Trophoblast cell (in vitro differentiated cells and primary cell): ENCODE measurements around the gene TRIM51G. TPM values are rescaled to one million over a fixed set of nuclear protein-coding genes. Genes with fewer than 3 reads are reported as not detected.
"Not testable (repeated sequence)": the region's sequence is repeated elsewhere in the genome, so short reads cannot be mapped to it uniquely, and the experiment has no call there.

Experiments used
- DNase-seq, 2 donors: peaks; one replicate each; pipeline ENCODE4 v3.0.0-alpha.2; 2016
- H2AFZ ChIP-seq: 2 replicates; pipeline ENCODE4 v1.6.1; 2013; ENCODE audit warnings: low read length, moderate library complexity, mild to moderate bottlenecking; ENCODE audit not compliant: insufficient read depth, poor library complexity
- H2AK5ac ChIP-seq: 2 replicates; pipeline ENCODE4 v1.6.1; 2013; ENCODE audit warnings: mild to moderate bottlenecking, low read length
- H2BK120ac ChIP-seq: 2 replicates; pipeline ENCODE4 v1.6.1; 2013; ENCODE audit warnings: low read length, mild to moderate bottlenecking, moderate library complexity; ENCODE audit not compliant: insufficient read depth, poor library complexity
- H2BK12ac ChIP-seq: 2 replicates; pipeline ENCODE4 v1.6.1; 2013; ENCODE audit warnings: mild to moderate bottlenecking, low read length, moderate library complexity
- H2BK5ac ChIP-seq: 2 replicates; pipeline ENCODE4 v1.6.1; 2013; ENCODE audit warnings: low read length, low read depth, moderate library complexity, mild to moderate bottlenecking; ENCODE audit not compliant: poor library complexity
- H3K14ac ChIP-seq: 2 replicates; pipeline ENCODE4 v1.6.1; 2013; ENCODE audit warnings: mild to moderate bottlenecking, low read length
- H3K18ac ChIP-seq: 2 replicates; pipeline ENCODE4 v1.6.1; 2013; ENCODE audit warnings: mild to moderate bottlenecking, low read length
- H3K23ac ChIP-seq: 2 replicates; pipeline ENCODE4 v1.6.1; 2013; ENCODE audit warnings: low read length
- H3K27ac ChIP-seq: 2 replicates; pipeline ENCODE4 v1.5.1; 2013; ENCODE audit warnings: low read depth, mild to moderate bottlenecking, inconsistent platforms, low read length, moderate library complexity
- H3K27me3 ChIP-seq: 2 replicates; pipeline ENCODE4 v1.6.1; 2013; ENCODE audit warnings: inconsistent platforms, mild to moderate bottlenecking, low read length, moderate library complexity; ENCODE audit not compliant: insufficient read depth
- H3K36me3 ChIP-seq, 2 experiments: 1 replicate in 1 of 2; 2 replicates in 1 of 2; pipeline ENCODE4 v1.6.1; 2013; ENCODE audit warnings: low read length in 2 of 2, mild to moderate bottlenecking in 2 of 2, moderate library complexity in 1 of 2; ENCODE audit not compliant: insufficient read depth in 2 of 2, control insufficient read depth in 1 of 2
- H3K4ac ChIP-seq: 2 replicates; pipeline ENCODE4 v1.6.1; 2013; ENCODE audit warnings: low read depth, mild to moderate bottlenecking, low read length, moderate library complexity
- H3K4me1 ChIP-seq, 2 experiments: 1 replicate in 1 of 2; 2 replicates in 1 of 2; pipeline ENCODE4 v1.6.1; 2013; ENCODE audit warnings: low read length in 2 of 2, mild to moderate bottlenecking in 2 of 2, moderate library complexity in 1 of 2; ENCODE audit not compliant: insufficient read depth in 2 of 2, control insufficient read depth in 1 of 2
- H3K4me2 ChIP-seq: 2 replicates; pipeline ENCODE4 v1.6.1; 2013; ENCODE audit warnings: inconsistent platforms, mild to moderate bottlenecking, low read length, moderate library complexity
- H3K4me3 ChIP-seq: 2 replicates; pipeline ENCODE4 v1.5.1; 2013; ENCODE audit warnings: mild to moderate bottlenecking, low read depth, low read length, inconsistent platforms
- H3K79me1 ChIP-seq: one replicate; pipeline ENCODE4 v1.6.1; 2013; ENCODE audit warnings: low read length
- H3K79me2 ChIP-seq: 2 replicates; pipeline ENCODE4 v1.6.1; 2013; ENCODE audit warnings: low read length, mild to moderate bottlenecking; ENCODE audit not compliant: control insufficient read depth, insufficient read depth, poor library complexity
- H3K9ac ChIP-seq: 2 replicates; pipeline ENCODE4 v1.6.1; 2013; ENCODE audit warnings: mild to moderate bottlenecking, low read length
- H3K9me3 ChIP-seq: 2 replicates; pipeline ENCODE4 v1.6.1; 2013; ENCODE audit warnings: low read depth, mild to moderate bottlenecking, control low read depth, inconsistent platforms, low read length; ENCODE audit not compliant: insufficient read depth
- H4K12ac ChIP-seq: 2 replicates; pipeline ENCODE4 v1.6.1; 2013; ENCODE audit warnings: low read depth, mild to moderate bottlenecking, low read length, moderate library complexity
- H4K8ac ChIP-seq: 2 replicates; pipeline ENCODE4 v1.6.1; 2013; ENCODE audit warnings: low read depth, mild to moderate bottlenecking, low read length, moderate library complexity
- H4K91ac ChIP-seq: one replicate; pipeline ENCODE4 v1.6.1; 2013; ENCODE audit warnings: low read depth, mild to moderate bottlenecking, low read length, moderate library complexity
- WGBS: extraction: QIAGEN DNeasy Blood & Tissue Kit; methylation state at CpG from one replicate; pipeline ENCODE4 v1.1.7; 2013; ENCODE audit warnings: missing lambda C conversion rate; ENCODE audit not compliant: insufficient read length, insufficient coverage; ENCODE audit errors: extremely low coverage; 5-methylcytosine and 5-hydroxymethylcytosine counted together
- polyA plus RNA-seq: library from polyadenylated mRNA; stranded (reverse); fragments of 200-250 nt; gene quantifications from 2 replicates; pipeline ENCODE4 v1.2.3, GENCODE V29; 2013

The TRIM51G gene, protein sequence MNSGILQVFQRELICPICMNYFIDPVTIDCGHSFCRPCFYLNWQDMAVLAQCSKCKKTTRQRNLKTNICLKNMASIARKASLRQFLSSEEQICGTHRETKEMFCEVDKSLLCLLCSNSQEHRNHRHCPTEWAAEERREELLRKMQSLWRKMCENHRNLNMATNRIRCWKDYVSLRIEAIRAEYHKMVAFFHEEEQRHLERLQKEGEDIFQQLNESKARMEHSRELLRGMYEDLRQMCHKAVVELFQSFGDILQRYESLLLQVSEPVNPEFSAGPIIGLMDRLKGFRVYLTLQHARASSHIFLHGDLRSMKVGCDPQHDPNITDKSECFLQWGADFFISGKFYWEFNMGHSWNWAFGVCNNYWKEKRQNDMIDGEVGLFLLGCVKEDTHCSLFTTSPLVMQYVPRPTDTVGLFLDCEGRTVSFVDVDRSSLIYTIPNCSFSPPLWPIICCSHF
- not detected in 2 replicates for polyA plus RNA-seq

DNA sequence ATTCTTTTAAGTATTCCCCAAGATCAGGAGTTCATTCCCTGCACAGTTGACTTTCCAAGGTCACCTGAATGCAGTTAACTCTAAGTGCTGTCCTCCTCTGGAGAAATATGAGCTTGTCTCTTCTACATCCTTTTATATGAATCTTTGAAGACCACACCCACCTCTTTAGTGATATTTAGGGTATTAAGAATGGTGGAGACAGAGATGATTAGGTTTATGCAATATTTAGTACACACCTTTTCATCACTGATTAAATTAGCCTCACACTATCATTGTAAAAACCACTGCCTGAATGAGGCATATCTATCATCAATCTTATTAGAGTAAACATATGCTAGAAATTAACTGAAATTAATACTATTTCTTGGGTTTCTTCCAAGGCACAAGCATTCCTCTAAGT is at the start of gene TRIM51G:
Gene TRIM51G, minus strand, starts transcription at position 101 of the 400 bp plus-strand sequence. CDS start 2,190 bp downstream, outside the sequence.
- H2AFZ ChIP-seq: not testable (repeated sequence)

DNA sequence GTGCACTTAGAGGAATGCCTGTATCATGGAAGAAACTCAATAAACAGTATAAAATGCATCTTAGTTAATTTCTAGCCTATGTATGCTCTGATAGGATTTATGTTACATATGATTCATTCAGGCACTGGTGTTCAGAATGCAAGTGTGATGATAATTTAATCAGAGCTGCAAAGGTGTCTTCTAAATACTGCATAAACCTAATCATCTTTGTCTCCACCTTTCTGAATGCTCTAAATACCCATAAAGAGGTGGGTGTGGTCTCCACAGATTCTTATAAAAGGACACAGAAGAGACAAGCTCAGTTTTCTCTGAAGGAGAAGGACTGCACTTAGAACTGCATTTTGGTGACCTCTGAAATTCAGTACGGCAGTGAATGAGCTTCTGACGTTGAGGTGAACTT is 44.8 kb upstream of the TRIM51G start, which contains the start of gene TRIM49B:
Gene TRIM49B, plus strand, starts transcription at position 301 of the 400 bp plus-strand sequence. CDS start 2,777 bp downstream, outside the sequence.
- H3K4me1 ChIP-seq, H4K12ac ChIP-seq, H4K91ac ChIP-seq, H3K14ac ChIP-seq, H3K79me1 ChIP-seq, H3K9ac ChIP-seq, H3K36me3 ChIP-seq, H2BK5ac ChIP-seq, H2AK5ac ChIP-seq, H3K9me3 ChIP-seq, H3K18ac ChIP-seq, H3K4me3 ChIP-seq, H3K4me2 ChIP-seq, H4K8ac ChIP-seq, H3K23ac ChIP-seq, H3K27ac ChIP-seq, H3K4ac ChIP-seq, DNase-seq, H2BK12ac ChIP-seq, H3K79me2 ChIP-seq, H3K27me3 ChIP-seq, H2AFZ ChIP-seq, H2BK120ac ChIP-seq: not testable (repeated sequence)
- WGBS: no CpG with 5 or more reads among the region's 2 CpGs

More for the DNA sequence above, at the start of gene TRIM51G:
- H2AK5ac ChIP-seq, H3K4me3 ChIP-seq, H3K79me2 ChIP-seq, H3K23ac ChIP-seq, H3K79me1 ChIP-seq, H2BK5ac ChIP-seq, H3K36me3 ChIP-seq, H3K4ac ChIP-seq, H3K9ac ChIP-seq, H2BK12ac ChIP-seq, H3K9me3 ChIP-seq, H3K27ac ChIP-seq, H4K91ac ChIP-seq, DNase-seq, H4K8ac ChIP-seq, H3K4me1 ChIP-seq, H3K18ac ChIP-seq, H4K12ac ChIP-seq, H3K14ac ChIP-seq, H3K4me2 ChIP-seq, H2BK120ac ChIP-seq, H3K27me3 ChIP-seq: not testable (repeated sequence)

DNA sequence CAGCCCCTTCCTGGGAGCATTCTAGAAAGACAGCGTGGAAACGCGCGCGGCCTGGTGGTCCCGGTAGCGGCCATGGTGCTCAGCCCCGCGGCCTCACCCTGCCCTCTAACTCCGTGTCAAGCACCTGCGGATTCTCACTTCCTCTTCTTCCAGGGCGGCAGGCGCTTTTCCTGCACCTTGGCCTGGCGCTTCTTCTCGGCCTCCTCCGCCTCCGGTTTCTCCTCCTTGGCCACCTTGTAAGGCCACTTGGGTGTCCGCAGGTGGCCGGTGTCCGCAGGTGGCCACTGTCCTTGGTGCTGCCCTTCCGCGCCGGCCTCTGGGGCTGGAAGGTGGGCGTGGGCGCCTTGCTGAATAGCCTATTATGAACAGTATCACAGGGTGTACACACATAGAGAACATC is 15.1 kb downstream of the TRIM51G start:
- H4K12ac ChIP-seq, H2BK120ac ChIP-seq, H2BK12ac ChIP-seq, H3K18ac ChIP-seq, H2BK5ac ChIP-seq, DNase-seq, H3K79me2 ChIP-seq, H3K4ac ChIP-seq, H3K4me2 ChIP-seq, H3K79me1 ChIP-seq, H3K23ac ChIP-seq, H3K27me3 ChIP-seq, H3K4me1 ChIP-seq, H3K36me3 ChIP-seq, H4K91ac ChIP-seq, H3K9ac ChIP-seq, H2AK5ac ChIP-seq, H3K27ac ChIP-seq, H4K8ac ChIP-seq, H3K4me3 ChIP-seq, H2AFZ ChIP-seq, H3K14ac ChIP-seq: not testable (repeated sequence)
- WGBS: no CpG with 5 or more reads among the region's 25 CpGs
- peaks cover 23% of the 10 kb centered on the region for H3K9me3 ChIP-seq

DNA sequence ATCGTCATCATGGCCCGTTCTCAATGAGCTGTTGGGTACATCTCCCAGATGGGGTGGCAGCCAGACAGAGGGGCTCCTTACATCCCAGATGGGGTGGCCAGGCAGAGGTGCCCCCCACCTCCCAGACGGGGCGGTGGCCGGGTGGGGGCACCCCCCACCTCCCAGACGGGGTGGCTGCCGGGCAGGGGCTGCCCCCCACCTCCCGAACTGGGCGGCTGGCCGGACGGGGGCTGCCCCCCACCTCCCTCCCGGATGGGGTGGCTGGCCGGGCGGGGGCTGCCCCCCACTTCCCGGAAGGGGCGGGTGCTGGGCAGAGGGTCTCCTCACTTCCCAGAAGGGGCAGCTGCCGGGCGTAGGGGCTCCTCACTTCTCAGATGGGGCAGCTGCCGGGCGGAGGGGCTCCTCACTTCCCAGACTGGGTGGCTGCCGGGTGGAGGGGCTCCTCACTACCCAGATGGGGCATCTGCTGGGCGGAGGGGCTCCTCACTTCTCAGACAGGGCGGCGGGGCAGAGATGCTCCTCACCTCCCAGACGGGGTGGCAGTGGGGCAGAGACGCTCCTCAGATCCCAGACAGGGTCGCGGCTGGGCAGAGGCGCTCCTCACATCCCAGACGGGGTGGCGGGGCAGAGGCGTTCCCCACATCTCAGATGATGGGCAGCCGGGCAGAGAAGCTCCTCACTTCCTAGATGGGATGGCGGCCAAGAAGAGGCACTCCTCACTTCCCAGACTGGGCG is 28.2 kb downstream of the TRIM51G start:
- not testable (repeated sequence) for H2BK5ac ChIP-seq, H3K4ac ChIP-seq, H3K14ac ChIP-seq, H2AK5ac ChIP-seq, H3K9ac ChIP-seq, H4K91ac ChIP-seq, H3K18ac ChIP-seq, H3K79me2 ChIP-seq, H3K27me3 ChIP-seq, H3K4me3 ChIP-seq, H3K79me1 ChIP-seq, H3K4me1 ChIP-seq, H3K4me2 ChIP-seq, H4K8ac ChIP-seq, H2BK120ac ChIP-seq, H3K27ac ChIP-seq, H2BK12ac ChIP-seq, H3K9me3 ChIP-seq, H3K36me3 ChIP-seq, H2AFZ ChIP-seq, H4K12ac ChIP-seq, DNase-seq, H3K23ac ChIP-seq
- WGBS: no CpG with 5 or more reads among the region's 35 CpGs
